MM.1S (cell line): ENCODE measurements around the gene CMTM5.

ENCODE experiments used
- CTCF ChIP-seq: fragments of 300-600 bp; sonication (generic); IDR thresholded peaks from 2 replicates; pipeline ENCODE4 v1.5.1; 2016; ENCODE audit warnings: antibody characterized with exemption, low read length, mixed read lengths
- EZH2 ChIP-seq: fragments of 300-600 bp; sonication (generic); optimal IDR thresholded peaks from 2 replicates; pipeline ENCODE3; 2017; ENCODE audit warnings: low read depth, mild to moderate bottlenecking, antibody characterized with exemption, low read length, mixed read lengths
- EZH2phosphoT487 ChIP-seq: fragments of 300-600 bp; sonication (generic); IDR thresholded peaks from 2 replicates; pipeline ENCODE4 v1.6.1; 2018; ENCODE audit warnings: antibody characterized with exemption, low read length

DNA sequence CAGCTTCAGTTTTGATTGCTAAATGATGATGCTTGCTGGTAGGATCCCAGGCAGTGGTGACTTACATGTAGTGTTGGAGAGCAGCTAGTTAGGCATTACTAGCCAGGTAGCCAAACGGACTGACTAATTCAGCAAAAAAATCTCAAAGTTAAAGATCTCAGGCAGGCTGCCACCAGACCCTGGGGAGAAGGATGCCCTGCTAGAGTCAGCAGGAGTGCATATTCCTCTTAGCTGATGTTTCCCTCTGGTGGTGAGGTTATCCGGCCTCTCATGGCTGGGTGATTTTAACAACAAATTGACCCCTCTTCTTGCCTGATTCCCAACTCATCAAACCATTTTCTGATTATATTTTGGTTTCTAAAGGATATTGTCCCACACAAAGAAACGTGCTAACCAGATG is 14.6 kb upstream of the CMTM5 start:
- TF ChIP-seq CTCF (no peak), EZH2 (no peak), EZH2phosphoT487 (no peak)
